HT-29 (cell line): ENCODE data around the gene ZNF536. TPM values are rescaled to one million over a fixed set of nuclear protein-coding genes. Genes with fewer than 3 reads are reported as not detected.

Experiments used
- DNase-seq: peaks from one replicate; pipeline ENCODE4 v3.0.0-alpha.2; 2015; ENCODE audit warnings: low spot score
- total RNA-seq: library from RNA; depleted of rRNA; stranded (reverse); fragments of >200 nt; shearing (Covaris generic); gene quantifications from 2 replicates; pipeline ENCODE4 v1.2.3, GENCODE V29; 2014

Gene ZNF536
- total RNA-seq, 1 experiment from 2014 or later, result not detected

GRCh38 chr19:30363073-30363472 lies 9.1 kb upstream of the ZNF536 start:
- DNase-seq, result no peak

GRCh38 chr19:30364866-30365800 lies 7.1 kb upstream of the ZNF536 start:
- DNase-seq, result no peak

GRCh38 chr19:30366282-30366681 lies 5.9 kb upstream of the ZNF536 start:
- no peak for DNase-seq

- DNase-seq, result no peak
Observed at GRCh38 chr19:30367006-30367405, 5.2 kb upstream of the ZNF536 start.

- DNase-seq, result no peak
Observed at GRCh38 chr19:30367421-30367820, 4.8 kb upstream of the ZNF536 start.

GRCh38 chr19:30369833-30370232 lies 2.4 kb upstream of the ZNF536 start:
- DNase-seq, result no peak

GRCh38 chr19:30371161-30371836 lies 885 bp upstream of the ZNF536 start:
- no peak for DNase-seq

- no peak for DNase-seq
Observed at GRCh38 chr19:30373593-30373992, 1.4 kb downstream of the ZNF536 start.

GRCh38 chr19:30374539-30374864 lies 2.3 kb downstream of the ZNF536 start:
- DNase-seq, result no peak

- DNase-seq, result no peak
Observed at GRCh38 chr19:30374865-30375552, 2.8 kb downstream of the ZNF536 start.

GRCh38 chr19:30375553-30376031 lies 3.4 kb downstream of the ZNF536 start:
- DNase-seq, result no peak

- DNase-seq, result no peak
Observed at GRCh38 chr19:30376272-30376671, 4.1 kb downstream of the ZNF536 start.

- DNase-seq, result no peak
Observed at GRCh38 chr19:30376826-30377425, 4.7 kb downstream of the ZNF536 start.

GRCh38 chr19:30378701-30379100 lies 6.5 kb downstream of the ZNF536 start:
- no peak for DNase-seq

GRCh38 chr19:30379841-30380610 lies 7.8 kb downstream of the ZNF536 start:
- no peak for DNase-seq

- no peak for DNase-seq
Observed at GRCh38 chr19:30381366-30381765, 9.2 kb downstream of the ZNF536 start.

GRCh38 chr19:30385174-30385573 lies 13.0 kb downstream of the ZNF536 start:
- DNase-seq, result no peak

GRCh38 chr19:30385666-30386065 lies 13.5 kb downstream of the ZNF536 start:
- DNase-seq, result no peak

- DNase-seq, result no peak
Observed at GRCh38 chr19:30386551-30387143, 14.5 kb downstream of the ZNF536 start.

GRCh38 chr19:30387311-30388115 lies 15.3 kb downstream of the ZNF536 start:
- no peak for DNase-seq
